Measurements from ENCODE around the gene FAM76B.

The FAM76B gene

DNA sequence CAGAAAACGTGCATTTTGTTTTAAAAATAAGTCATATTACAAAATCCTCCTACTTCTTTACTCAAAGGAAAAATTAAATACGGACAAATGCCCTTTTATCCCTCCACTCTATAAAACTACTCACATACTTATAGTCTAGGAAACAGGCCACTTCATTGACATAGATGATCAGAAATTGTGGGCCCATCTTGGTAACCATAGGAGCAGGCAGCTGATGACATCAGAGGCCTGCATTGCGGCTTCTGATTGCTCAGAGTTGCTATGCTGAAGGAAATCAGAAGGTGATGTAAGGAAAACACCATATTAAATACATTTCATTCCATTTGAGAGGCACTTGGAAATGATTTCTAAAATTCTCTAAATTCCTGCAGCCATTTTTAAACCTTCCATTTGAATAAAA is 27.0 kb downstream of the FAM76B start:
- no peak overlapping the region for H3K4me3 ChIP-seq (ENCODE audit: low read depth, low read length)
- TF ChIP-seq, protein P1, sequence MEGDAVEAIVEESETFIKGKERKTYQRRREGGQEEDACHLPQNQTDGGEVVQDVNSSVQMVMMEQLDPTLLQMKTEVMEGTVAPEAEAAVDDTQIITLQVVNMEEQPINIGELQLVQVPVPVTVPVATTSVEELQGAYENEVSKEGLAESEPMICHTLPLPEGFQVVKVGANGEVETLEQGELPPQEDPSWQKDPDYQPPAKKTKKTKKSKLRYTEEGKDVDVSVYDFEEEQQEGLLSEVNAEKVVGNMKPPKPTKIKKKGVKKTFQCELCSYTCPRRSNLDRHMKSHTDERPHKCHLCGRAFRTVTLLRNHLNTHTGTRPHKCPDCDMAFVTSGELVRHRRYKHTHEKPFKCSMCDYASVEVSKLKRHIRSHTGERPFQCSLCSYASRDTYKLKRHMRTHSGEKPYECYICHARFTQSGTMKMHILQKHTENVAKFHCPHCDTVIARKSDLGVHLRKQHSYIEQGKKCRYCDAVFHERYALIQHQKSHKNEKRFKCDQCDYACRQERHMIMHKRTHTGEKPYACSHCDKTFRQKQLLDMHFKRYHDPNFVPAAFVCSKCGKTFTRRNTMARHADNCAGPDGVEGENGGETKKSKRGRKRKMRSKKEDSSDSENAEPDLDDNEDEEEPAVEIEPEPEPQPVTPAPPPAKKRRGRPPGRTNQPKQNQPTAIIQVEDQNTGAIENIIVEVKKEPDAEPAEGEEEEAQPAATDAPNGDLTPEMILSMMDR (IDR thresholded peaks at IDR 0.05; ENCODE audit: low read depth, low read length, missing control alignments) = no peak
- no peak for DNase-seq (ENCODE audit: low read depth)

DNA sequence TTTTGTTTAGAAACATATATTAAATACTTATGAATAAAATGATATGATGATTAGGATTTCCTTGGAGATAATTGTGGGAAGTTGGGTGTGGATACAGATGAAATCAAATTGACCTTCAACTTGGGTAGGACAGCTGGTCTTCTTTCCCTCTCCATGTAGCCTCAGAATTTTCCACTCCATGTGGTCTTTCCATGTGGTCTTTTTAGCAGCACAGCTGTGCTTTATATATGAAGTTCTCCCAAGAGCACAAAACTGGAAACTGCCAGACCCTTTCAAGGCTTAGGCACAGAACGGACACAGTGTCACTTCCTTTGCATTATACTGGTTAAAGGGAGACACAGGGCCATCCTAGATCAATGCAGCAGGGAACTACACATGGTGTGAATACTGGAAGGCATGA is 28.6 kb downstream of the FAM76B start:
- no peak for DNase-seq (ENCODE audit: low read depth)
- no peak overlapping the region for H3K4me3 ChIP-seq (ENCODE audit: low read depth, low read length)
- TF ChIP-seq, protein P1 (IDR thresholded peaks at IDR 0.05; ENCODE audit: low read depth, low read length, missing control alignments) = no peak

DNA sequence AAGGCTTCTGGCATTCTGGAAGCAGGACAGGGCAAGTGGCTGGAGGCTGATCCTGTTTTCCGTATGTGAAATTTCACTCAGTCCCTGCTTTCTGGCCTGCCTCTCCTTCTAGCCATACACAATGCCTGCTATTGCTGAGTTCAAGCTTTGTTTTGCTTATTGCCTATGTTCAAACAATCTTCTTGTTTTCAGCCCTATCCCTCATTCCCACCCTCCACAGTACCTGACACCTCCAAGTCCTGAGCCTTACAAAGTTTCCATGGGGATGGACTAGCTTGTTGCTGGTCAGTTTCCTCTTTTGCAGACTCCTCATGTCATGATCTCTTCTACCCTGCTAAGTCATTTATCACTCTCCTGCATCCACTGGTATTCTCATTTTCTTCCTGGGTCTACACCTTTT is 38.1 kb downstream of the FAM76B start:
- TF ChIP-seq, protein P1 (IDR thresholded peaks at IDR 0.05; ENCODE audit: low read depth, low read length, missing control alignments) = no peak
- no peak for DNase-seq (ENCODE audit: low read depth)
- no peak overlapping the region for H3K4me3 ChIP-seq (ENCODE audit: low read depth, low read length)

DNA sequence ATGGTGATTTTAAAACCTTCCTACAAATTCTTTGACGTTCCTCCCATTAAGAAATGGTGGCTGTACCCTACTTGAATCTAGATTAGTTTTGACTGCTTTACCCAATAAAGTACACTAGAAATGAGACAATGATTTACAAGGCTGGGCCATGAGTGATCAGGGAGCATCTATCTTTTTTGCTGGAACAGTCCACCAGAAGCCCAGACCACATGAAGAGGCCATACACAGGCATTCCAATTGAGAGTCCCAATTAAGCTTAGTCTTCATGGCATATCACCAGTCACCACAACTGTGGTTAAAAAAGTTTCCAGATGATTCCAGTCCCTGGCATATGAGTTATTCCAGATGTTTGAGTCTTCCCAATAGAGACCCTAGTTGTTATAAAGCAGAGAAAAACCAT is 39.5 kb downstream of the FAM76B start:
- no peak overlapping the region for H3K4me3 ChIP-seq (ENCODE audit: low read depth, low read length)

DNA sequence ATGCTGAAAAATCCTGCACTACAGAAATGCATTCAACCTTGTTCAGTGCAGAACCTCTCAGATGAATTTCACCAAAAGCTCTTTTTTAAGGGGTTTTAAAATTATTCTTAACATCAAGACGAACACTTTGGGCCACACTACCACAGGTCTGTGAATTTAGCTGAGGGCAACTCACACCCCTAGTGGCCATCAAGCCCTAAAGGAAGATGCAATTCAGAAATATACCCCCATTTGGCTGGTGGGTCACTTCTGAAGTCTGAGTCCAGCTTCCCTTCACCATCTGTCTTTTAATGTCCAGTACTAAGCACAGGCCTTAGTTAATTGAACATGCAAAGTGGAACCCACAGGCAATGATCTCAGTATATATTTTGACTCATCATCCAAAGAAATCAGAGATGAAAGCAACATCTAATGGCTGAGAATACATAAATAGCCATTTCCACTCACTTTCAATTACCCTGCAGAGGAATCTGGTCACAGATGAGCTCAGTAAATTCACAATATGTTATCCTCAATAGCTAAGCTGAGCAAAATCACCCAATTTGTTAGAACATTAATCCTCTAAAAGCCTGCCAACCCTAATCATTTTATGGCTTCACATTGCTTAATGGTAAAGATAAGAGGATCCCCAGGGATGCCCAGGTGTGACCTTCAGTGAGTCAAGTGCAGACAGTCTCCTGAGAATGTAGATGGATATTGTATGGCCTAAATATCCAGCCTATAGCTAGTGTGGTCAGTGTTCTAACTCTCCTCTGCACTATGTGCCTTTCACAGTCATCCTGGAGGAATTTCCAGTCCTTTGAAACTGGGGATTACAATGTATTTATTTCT is 50.3 kb downstream of the FAM76B start:
- TF ChIP-seq, protein P1 (IDR thresholded peaks at IDR 0.05; ENCODE audit: low read depth, low read length, missing control alignments) = peak; percentile 48
- no peak for DNase-seq (ENCODE audit: low read depth)

More for the DNA sequence above, 39.5 kb downstream of the FAM76B start:
- no peak for DNase-seq (ENCODE audit: low read depth)
- TF ChIP-seq, protein P1 (IDR thresholded peaks at IDR 0.05; ENCODE audit: low read depth, low read length, missing control alignments) = no peak

DNA sequence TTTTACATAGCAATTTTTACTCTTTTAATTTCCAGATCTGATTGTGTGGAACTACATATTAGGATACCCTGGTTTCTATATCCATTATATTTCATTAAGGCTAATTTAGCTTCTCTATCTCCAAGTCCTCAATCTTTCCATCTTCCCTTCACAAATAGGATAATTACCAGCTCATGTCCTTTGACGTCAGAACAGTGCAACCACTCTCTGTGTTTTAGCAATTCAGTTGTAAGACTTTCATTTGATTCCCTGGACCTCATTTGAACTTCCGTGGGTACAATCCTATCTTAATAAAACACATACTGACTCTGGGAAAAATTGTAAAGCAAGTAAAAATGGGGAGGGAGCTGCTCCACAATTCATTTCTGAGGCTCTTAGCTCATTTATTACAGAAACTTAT is 52.8 kb downstream of the FAM76B start:
- DNase-seq (ENCODE audit: low read depth) = no peak
- TF ChIP-seq, protein P1 (IDR thresholded peaks at IDR 0.05; ENCODE audit: low read depth, low read length, missing control alignments) = no peak
- no peak overlapping the region for H3K4me3 ChIP-seq (ENCODE audit: low read depth, low read length)

More for the DNA sequence above, 50.3 kb downstream of the FAM76B start:
- no peak overlapping the region for H3K4me3 ChIP-seq (ENCODE audit: low read depth, low read length)

DNA sequence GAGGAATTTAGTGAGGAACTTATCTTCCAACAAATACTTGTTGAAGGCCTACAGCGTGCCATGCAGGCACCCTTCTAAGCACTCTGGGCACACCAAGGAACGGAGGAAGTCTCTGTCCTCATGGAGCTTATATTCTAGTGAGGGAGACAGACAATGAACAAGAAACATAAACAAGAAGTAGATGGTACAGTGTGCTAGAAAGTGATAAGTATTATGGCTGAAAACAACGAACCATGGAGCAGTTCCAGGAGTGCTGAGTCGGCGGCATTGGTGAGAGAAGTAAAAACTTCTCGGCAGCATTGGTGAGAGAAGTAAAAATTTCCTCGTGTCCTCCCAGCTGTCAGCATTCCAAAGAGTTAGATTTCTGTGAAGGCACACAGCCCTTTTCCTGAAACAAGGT is 53.2 kb downstream of the FAM76B start:
- no peak for DNase-seq (ENCODE audit: low read depth)
- no peak overlapping the region for H3K4me3 ChIP-seq (ENCODE audit: low read depth, low read length)
- TF ChIP-seq, protein P1 (IDR thresholded peaks at IDR 0.05; ENCODE audit: low read depth, low read length, missing control alignments) = no peak
